Stomach (tissue), 9 donors: ENCODE results near the gene B3GNT5. TPM values are rescaled to one million over a fixed set of nuclear protein-coding genes. Genes with fewer than 3 reads are reported as not detected.

Experiments used
- DNase-seq, 2 donors: peaks; one replicate each; pipeline versions ENCODE4 v3.0.0 to v3.0.0-alpha.2; 2013 to 2019
- H3K27ac ChIP-seq, 5 donors: fragments of 200-600 bp in 4 of 5; sonication (generic) in 4 of 5; one replicate each; pipeline ENCODE4 v1.5.1; 2013 to 2019; ENCODE audit warnings: mild to moderate bottlenecking in 1 of 5, moderate library complexity in 1 of 5
- H3K27me3 ChIP-seq, 3 donors: fragments of 200-600 bp; sonication (generic); one replicate each; pipeline ENCODE4 v1.5.1; 2017 to 2019; ENCODE audit warnings: mixed run types in 1 of 3
- H3K36me3 ChIP-seq, 4 donors: fragments of 200-600 bp; sonication (generic); 1 replicate in 3 of 4; 2 replicates in 1 of 4; pipeline ENCODE4 v1.5.1; 2016 to 2019
- H3K4me1 ChIP-seq, 4 donors: fragments of 200-600 bp; sonication (generic); one replicate each; pipeline ENCODE4 v1.5.1; 2016 to 2019
- H3K4me3 ChIP-seq, 4 donors: fragments of 200-600 bp; sonication (generic) in 3 of 4; one replicate each; pipeline ENCODE4 v1.5.1; 2016 to 2019; ENCODE audit warnings: mild to moderate bottlenecking in 1 of 4
- H3K9me3 ChIP-seq, 4 donors: fragments of 200-600 bp; sonication (generic); one replicate each; pipeline ENCODE4 v1.5.1; 2016 to 2019
- CTCF ChIP-seq, 7 experiments: fragments of 450-650 bp in 4 of 7; fragments of 200-600 bp in 3 of 7; sonication (generic) in 3 of 7; IDR thresholded peaks; one replicate each; pipeline ENCODE4 v1.5.1; 2016 to 2019; ENCODE audit warnings: antibody characterized with exemption in 7 of 7, control low read depth in 2 of 7, mild to moderate bottlenecking in 1 of 7
- EP300 ChIP-seq: sonication (generic); formaldehyde crosslinking; IDR thresholded peaks from one replicate; pipeline ENCODE4 v1.6.1; 2017; ENCODE audit warnings: antibody characterized with exemption
- POLR2A ChIP-seq, 4 donors: fragments of 450-650 bp; IDR thresholded peaks; one replicate each; pipeline ENCODE4 v1.6.1; 2016; ENCODE audit warnings: antibody characterized with exemption in 4 of 4, control low read depth in 2 of 4, mild to moderate bottlenecking in 1 of 4, moderate library complexity in 1 of 4
- POLR2AphosphoS5 ChIP-seq, 3 donors: sonication (generic); formaldehyde crosslinking; IDR thresholded peaks; one replicate each; pipeline ENCODE4 v1.6.1; 2016; ENCODE audit warnings: antibody characterized with exemption in 3 of 3
- WGBS, 5 donors: extraction: QIAGEN DNeasy Blood & Tissue Kit in 3 of 5; methylation state at CpG; one replicate each; pipeline versions ENCODE4 v1.1.5 to v1.1.7; 2013 to 2018; 5-methylcytosine and 5-hydroxymethylcytosine counted together
- intact Hi-C: fragments of 100-400 bp; cut with DNase I; formaldehyde crosslinking; loops from one replicate; pipeline ENCODE4 v1.15.1; 2023; ENCODE audit warnings: low total_unique reads
- polyA plus RNA-seq, 3 donors: library from polyadenylated mRNA; stranded (reverse); fragments of 200-250 nt; gene quantifications; one replicate each; pipeline ENCODE4 v1.2.3, GENCODE V29; 2013
- total RNA-seq, 5 donors: library from RNA; depleted of rRNA; stranded (reverse); fragments of >200 nt; gene quantifications; one replicate each; pipeline versions ENCODE4 v1.1.0 to v1.2.3, GENCODE V29; 2014 to 2016
- donor health status: healthy with polysubstance abuse.
- donor health status: Bipolar disorder and iron deficiency.
- donor health status: healthy.

Gene B3GNT5
- total and polyA plus RNA-seq, 8 donors: 4.1 to 39.7 (median 7.2) TPM

- no peaks in the 10 kb centered on the region for H3K27me3 ChIP-seq
Measured at GRCh38 chr3:183252118-183252782, 803 bp upstream of the B3GNT5 start.

GRCh38 chr3:183253528-183254486 lies 754 bp downstream of the B3GNT5 start:
- Histone ChIP-seq H3K9me3 (no peaks in the 10 kb centered on the region), H3K27ac (peak overlapping the region; percentile 90 to 98 (median 95)), H3K4me3 (peak overlapping the region; percentile 69 to 86 (median 80)), H3K27me3 (no peaks in the 10 kb centered on the region), H3K36me3 (no peaks in the 10 kb centered on the region), H3K4me1 (peaks cover 0 to 39% (median 8%) of the 10 kb centered on the region in 4 donors)
- 1 to 3% (median 1%) methylated on average over 5 to 111 of the region's 111 CpGs for WGBS, 5 donors
- peak; percentile 79 to 84 for DNase-seq
- peak; percentile 26 to 71 (median 57) for TF ChIP-seq POLR2AphosphoS5 (IDR thresholded peaks at IDR 0.05)
- no peak for TF ChIP-seq EP300
- TF ChIP-seq CTCF (IDR thresholded peaks at IDR 0.05): no peak
- no peak for TF ChIP-seq POLR2A (IDR thresholded peaks at IDR 0.05)
- intact Hi-C loops: no loop called here

More at GRCh38 chr3:183252118-183252782, 803 bp upstream of the B3GNT5 start:
- no peak for DNase-seq
- TF ChIP-seq CTCF (IDR thresholded peaks at IDR 0.05): no peak
- TF ChIP-seq EP300: no peak
- TF ChIP-seq POLR2AphosphoS5 (IDR thresholded peaks at IDR 0.05): no peak
- no peak for TF ChIP-seq POLR2A (IDR thresholded peaks at IDR 0.05)
- no peaks in the 10 kb centered on the region for H3K9me3 ChIP-seq
- WGBS, 5 donors: 85 to 93% (median 92%) methylated on average over 5 of the region's 5 CpGs
- H3K36me3 ChIP-seq: no peaks in the 10 kb centered on the region
- H3K4me3 ChIP-seq: peak overlapping the region in 2 of 4 donors; percentile 85 to 86
- H3K4me1 ChIP-seq: peaks cover 0 to 30% (median 8%) of the 10 kb centered on the region in 4 donors
- H3K27ac ChIP-seq: peak overlapping the region in 2 of 5 donors; percentile 95 to 98
- intact Hi-C loops: no loop called here

- TF ChIP-seq CTCF (IDR thresholded peaks at IDR 0.05): no peak
- no peak for TF ChIP-seq POLR2AphosphoS5 (IDR thresholded peaks at IDR 0.05)
- no peak for TF ChIP-seq POLR2A (IDR thresholded peaks at IDR 0.05)
- no peak for TF ChIP-seq EP300
- peak in 1 of 2 donors; percentile 59 for DNase-seq
- H3K27ac ChIP-seq: peak overlapping the region; percentile 90 to 98 (median 95)
- H3K27me3 ChIP-seq: no peaks in the 10 kb centered on the region
- no peaks in the 10 kb centered on the region for H3K36me3 ChIP-seq
- intact Hi-C loops: no loop called here
- H3K9me3 ChIP-seq: no peaks in the 10 kb centered on the region
- H3K4me3 ChIP-seq: peak overlapping the region; percentile 69 to 86 (median 80)
- 6 to 41% (median 13%) methylated on average over 12 to 49 of the region's 49 CpGs for WGBS, 5 donors
- H3K4me1 ChIP-seq: peaks cover 0 to 48% (median 11%) of the 10 kb centered on the region in 4 donors
Measured at GRCh38 chr3:183254487-183255347, 1.7 kb downstream of the B3GNT5 start.
